Measurements from ENCODE around the gene ENHO.
A peak's percentile ranks its signal among the peaks of the same experiment; 100 is the strongest.
"Not testable (repeated sequence)": the region's sequence is repeated elsewhere in the genome, so short reads cannot be mapped to it uniquely, and the experiment has no call there.

The ENHO gene

GRCh38 chr9:34555002-34555348 lies 32.2 kb upstream of the ENHO start:
- DNase-seq = no peak

DNA sequence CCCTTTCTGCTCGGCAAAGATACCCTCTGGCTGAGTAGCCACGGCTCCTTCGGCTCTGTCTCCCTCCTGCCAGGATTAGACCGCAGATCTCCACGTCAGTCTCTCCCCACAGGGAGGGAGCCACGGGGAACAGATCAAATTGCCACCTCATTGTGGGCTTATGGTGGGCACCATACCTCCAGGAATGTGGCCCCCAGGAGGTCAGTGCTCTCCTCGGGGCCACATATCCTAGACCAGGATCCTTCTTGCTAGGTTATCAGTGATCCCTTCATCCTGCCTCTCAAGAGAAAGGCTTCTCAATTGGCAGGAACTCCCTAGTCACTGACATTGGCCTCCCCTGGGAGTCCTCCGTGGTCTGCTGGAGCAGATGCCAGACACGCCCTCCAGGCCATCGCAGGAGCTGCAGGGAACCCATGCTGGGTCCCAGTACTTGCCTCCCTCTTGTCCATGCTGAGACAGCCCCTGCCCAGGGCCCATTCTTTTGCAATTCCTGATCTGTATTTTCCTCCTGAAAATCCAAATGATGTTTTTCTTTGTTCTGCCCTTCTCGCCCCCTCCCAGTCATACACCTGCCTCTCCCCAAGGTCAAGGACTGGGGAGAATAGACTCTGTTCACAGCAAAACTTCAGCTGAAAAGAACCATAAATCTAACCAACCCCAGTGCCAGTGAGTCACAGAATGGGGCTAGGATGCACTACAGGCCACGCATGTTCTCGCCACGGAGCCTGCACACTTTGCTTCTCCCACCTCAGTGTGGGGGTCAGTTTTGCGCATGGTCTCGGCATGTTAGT lies 31.6 kb upstream of the ENHO start:
- DNase-seq = peak; percentile 70

GRCh38 chr9:34553511-34554021 lies 30.8 kb upstream of the ENHO start:
- no peak for DNase-seq

DNA sequence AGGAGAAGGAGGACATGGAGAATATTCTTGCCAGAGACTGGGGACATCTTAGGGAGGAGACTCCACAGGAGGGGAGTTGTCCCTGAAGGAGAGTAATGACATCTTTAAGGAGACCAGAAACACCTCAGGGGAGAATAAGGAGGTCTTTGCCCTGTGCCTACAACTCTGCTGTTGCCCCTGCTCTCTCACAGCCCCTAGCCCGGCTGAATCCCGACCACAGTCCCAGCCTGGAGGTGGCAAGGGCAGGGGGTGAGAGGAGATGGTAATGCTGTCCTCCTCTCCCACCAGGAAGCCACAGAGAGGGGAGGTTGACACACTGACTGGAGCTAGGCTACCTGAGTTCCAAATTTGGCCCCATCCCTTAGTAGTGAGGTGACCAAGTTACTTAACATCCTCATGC lies 30.2 kb upstream of the ENHO start:
- DNase-seq = no peak

GRCh38 chr9:34552606-34552981 lies 29.8 kb upstream of the ENHO start:
- DNase-seq = no peak

DNA sequence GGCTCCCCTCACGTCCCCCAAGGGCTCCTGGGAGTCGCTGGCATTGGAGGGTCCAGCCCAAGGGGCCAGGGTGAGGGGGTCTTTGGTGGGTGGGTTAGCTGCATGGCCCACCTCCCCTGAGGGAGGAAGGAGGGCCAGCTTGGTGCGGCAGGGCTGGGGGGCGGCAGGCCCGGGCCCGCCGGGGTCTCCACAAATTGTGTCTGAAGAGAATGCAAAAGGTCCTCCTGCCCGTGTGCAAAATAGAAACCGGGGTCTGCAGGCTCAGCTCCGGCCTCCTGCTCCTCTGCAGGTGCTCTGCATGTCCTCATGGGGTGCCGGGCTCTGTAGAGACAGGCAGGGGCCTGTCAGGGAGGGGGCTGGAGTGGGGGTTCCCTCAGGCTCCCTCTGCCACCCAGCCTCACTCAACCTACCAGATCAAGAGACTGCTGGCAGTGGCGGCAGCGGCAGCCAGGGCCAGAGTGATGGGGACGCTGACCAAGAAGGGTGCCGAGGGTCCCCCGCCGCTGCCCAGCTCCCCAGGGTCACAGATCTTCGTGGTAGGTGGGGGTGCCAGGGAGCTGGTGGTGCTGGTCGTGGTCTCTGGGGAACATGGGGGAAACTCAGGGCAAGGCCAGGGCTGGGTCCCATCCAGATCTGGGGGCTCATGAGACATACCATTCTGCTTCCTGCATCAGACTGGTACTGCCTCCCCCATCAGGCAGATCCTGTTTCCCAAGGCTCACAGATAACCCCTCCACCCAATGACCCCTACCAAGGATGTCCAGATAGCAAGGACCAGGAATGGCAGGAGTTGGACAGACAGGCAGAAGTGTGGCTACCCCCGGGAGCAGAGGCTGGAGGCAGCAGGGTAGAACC lies 29.2 kb upstream of the ENHO start:
- DNase-seq = no peak

GRCh38 chr9:34550681-34551270 lies 28.0 kb upstream of the ENHO start:
- DNase-seq = no peak

- no peak for DNase-seq
These were observed 27.4 kb upstream of the ENHO start for GRCh38 chr9:34550016-34550680.

DNA sequence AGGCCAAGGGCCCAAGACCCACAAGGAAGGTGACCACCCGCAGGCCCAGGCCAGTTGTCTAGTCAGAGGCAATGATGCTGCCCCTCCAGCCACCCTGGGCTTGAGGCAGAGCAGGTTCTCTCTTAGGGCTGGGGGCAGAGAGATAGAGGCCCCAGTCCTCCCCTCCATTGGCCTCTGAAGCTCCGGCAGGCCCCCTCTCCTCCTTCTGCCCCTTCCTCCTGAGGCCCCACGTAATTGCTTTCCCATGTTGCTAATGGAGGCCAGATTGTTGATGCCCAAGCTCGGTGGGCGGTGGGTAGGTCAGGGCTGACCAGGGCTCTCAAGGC lies 26.6 kb upstream of the ENHO start:
- DNase-seq = no peak

- peak; percentile 30 for DNase-seq
These were observed 25.3 kb upstream of the ENHO start for GRCh38 chr9:34547960-34548611.

DNA sequence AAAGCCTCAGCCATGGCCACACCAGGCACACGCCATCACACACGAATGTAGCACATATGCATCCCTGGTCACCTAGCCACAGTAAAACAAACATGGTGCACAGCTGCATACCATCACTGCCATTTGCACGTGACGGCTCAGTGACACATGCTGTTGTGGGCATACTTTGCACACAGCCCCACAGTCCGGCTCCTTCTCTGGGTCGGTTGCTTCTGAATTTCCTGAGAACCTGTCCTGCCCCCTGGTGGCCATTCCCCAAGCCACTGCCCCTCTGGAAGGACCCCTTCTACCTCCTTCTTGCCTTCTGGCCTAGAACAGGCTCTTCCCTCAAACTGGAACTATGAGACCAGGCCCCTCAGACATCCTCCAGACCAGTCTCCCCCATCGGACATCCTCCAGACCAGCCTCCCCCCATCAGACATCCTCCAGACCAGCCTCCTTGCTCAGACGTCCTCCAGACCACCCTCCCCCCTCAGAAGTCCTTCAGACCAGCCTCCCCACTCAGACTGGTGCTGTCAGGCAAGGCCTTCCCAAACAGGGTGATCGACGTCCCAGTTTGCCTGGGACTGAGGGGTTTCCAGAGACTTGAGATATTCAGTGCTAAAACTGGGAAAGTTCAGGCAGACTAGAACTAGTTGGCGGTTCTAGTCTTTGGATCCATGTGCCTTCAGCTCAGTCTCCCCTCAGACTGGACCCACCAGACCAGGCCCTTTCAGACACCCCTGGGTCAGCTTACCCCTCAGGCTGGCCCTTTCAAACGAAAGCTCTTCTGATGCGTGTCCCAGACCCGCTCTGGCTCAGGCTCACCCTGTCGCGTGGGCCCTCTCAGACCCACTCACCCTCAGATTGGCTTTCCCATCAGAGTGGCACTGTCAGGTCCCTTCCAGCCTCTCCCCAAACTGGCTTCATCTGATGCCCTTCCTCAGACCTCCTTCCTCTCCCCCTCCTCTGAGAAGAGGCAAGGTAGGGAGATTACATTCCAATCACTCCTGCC lies 24.3 kb upstream of the ENHO start:
- DNase-seq = peak; percentile 67

GRCh38 chr9:34546102-34546833 lies 23.5 kb upstream of the ENHO start:
- DNase-seq = no peak

DNA sequence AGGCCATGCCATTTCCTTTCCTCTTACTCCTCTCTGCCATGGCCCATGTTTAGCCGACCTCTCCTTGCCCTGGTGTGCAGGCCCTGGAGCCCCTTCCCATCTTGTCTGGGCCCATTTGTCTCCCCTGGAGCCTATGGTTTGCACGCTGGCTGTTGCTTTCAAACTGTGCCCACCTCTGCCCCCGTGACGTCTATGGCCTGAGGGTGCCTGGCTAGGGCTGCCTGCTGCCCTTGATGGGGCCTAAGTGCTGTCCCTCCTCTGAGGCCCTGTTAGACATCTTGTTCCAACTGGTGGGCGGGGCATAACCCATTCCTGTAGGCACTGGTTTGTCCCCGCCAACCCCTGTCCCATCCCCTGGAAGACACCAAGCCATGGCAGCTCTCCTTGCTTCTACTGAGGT lies 22.7 kb upstream of the ENHO start:
- DNase-seq = no peak

DNA sequence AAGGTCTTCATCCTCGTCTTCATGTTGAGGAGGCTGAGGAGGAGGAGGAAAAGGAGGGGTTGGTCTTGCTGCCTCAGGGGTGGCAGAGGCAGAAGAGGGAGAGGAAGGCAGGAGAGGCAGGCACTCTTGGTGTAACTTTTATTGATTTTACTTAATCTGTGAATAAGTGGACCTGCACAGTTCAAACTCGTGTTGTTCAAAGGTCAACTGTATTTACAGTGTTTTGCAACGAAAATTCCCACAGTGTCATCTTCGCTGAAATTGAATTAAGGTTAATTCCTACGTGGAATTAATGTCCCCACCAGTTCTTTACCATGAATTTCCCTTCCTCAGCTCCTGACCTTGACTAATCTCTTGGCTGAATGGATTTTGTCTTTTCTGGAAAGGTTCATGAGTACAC lies 21.2 kb upstream of the ENHO start:
- DNase-seq = no peak

DNA sequence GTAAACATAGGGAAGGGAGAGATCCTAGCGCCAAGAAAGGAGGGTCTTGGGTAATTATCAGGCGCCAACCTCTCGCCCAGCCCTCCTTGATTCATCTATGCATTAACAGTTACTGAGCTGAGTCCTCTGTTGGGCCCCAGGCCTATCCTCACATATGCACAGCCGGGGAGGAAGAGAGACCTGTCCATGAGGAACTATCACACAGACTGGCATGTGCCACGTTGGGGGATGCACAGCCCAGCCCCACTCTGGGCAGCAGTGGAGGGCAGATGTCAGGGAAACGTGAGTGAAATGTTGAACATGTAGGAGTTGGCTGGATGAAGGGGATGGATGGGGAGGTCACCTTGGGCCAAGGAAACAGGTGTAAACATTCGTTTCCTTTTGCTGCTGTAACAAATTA lies 18.8 kb upstream of the ENHO start:
- no peak for DNase-seq

- no peak for DNase-seq
These were observed 18.0 kb upstream of the ENHO start for GRCh38 chr9:34540827-34541226.

GRCh38 chr9:34536685-34537084 lies 13.9 kb upstream of the ENHO start:
- DNase-seq = no peak

DNA sequence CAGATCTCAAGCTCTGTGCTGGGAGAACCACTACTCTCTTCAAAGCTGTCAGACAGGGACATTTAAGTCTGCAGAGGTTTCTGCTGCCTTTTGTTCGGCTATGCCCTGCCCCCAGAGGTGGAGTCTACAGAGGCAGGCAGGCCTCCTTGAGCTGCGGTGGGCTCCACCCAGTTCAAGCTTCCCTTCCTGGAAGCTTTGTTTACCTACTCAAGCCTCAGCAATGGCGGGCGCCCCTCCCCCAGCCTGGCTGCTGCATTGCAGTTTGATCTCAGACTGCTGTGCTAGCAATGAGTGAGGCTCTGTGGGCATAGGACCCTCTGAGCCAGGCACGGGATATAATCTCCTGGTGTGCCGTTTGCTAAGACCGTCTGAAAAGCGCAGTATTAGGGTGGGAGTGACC lies 9.3 kb upstream of the ENHO start:
- not testable (repeated sequence) for DNase-seq

DNA sequence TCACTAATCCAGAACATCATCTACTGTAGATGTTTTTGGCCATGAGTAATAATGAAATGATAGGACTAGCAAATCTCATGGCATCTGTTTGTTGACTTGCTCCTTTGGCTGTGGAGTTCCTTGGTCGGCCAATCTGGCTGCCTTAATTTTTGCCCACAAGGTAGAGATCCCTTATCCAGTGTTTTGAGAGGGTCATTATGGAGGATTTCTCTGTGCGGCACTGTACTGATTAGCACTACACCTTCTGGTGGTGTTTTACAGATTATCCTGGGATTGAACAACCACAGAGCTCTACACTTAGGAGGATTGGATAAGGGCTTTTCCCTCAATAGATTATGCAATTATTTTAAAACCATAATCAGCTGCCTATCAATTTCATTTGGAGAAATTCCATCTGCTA lies 3.2 kb upstream of the ENHO start:
- no peak for DNase-seq

DNA sequence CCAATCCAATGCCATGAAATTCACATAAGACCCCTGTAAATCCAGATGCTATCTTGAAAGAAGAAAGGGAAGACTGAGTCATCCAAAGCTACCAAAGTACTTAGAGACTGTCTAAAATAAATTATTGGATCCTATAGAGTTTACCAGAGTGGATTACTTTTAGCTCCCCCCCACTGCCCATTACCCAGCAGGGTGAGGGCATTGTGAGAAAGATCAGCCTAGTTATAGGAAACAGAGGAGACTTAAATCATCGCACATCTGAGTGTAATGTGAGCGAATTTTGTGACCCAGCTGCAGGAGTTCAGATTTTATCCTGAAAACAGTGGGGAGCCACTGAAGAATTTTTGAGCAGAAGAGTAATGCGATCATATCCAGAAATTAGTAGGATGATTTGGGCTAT lies 1.6 kb upstream of the ENHO start:
- no peak for DNase-seq

Measured in NCI-H1694 (cell line).